GM21529 (cell line): ENCODE results near the gene KIAA1328.

Experiments used
- ATAC-seq: cut with Tn5 transposase; IDR thresholded peaks from one replicate; pipeline ENCODE4 v1.9.1; 2021; ENCODE audit not compliant: unreplicated experiment

Gene KIAA1328

DNA sequence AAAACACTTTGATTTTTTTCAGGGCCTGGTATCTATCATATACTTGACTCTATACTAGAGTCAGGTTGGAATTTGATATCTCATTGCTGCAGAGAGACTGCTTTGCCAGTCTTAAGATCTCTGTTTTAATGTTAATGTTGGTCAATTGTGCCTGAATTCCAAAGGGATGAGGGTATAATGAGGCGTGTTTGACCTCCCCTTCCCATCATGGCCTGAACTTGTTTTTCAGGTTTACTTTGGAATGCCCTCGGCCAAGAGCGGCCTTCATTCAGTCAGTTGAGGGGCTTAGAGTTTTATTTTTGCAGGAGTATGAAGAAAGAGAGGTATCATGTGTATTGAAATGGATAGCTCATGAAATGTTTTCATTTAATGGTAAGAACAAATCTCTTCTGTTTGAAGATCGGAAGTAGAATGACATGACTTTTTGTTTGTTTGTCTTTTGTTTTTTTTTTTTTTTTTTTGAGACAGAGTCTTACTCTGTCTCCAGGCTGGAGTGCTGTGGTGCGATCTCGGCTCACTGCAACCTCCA is 119.0 kb downstream of the KIAA1328 start:
- no peak for ATAC-seq

GRCh38 chr18:36950282-36950681 is 121.4 kb downstream of the KIAA1328 start:
- no peak for ATAC-seq

- ATAC-seq = no peak
Observed at GRCh38 chr18:36950960-36951359, 122.0 kb downstream of the KIAA1328 start.

DNA sequence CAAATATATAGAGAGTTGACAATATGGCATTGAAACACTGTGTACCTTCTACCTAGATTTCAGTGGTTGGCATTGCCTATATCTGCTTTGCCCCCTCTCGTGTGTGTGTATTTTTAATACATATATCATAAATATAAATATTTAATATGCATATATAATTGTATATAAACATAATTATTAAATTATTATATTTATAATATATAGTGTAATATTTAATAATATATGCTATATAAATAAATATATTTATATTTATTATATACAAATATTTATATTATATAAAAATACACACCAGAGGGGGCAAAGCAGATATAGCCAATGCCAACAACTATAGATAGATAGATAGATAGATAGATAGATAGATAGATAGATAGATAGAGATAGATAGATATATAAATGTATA is 124.1 kb downstream of the KIAA1328 start:
- ATAC-seq = no peak

DNA sequence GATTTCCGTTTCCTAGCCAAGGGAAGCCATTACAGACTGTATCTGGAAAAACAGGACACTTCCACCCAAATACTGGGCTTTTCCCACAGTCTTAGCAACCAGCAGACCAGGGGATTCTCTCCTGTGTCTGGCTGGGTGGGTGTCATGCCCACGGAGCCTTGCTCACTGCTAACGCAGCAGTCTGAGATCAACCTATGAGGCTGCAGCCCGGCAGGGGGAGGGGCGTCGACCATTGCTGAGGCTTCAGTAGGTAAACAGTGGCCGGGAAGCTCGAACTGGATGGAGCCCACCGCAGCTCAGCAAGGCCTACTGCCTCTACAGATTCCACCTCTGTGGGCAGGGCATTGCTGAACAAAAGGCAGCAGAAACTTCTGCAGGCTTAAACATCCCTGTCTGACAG is 131.1 kb downstream of the KIAA1328 start:
- no peak for ATAC-seq

DNA sequence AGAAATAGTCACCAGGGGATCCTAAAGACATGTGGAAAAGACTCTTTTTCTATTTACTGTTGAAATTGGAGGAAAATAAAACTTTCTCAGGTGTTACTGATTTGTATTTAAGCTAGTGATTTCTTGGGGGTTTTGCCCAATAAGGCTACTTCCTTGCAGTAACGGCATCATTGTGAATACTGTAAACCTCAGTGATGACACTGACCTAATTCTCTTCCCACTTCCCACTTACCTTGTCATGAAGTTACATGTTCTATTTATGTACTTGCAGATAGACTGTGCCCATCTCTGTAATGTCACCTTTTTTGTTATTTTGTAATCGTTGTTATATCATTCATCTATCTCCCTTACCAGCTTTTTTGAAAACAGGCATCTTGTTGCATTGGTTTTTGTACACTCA is 134.5 kb downstream of the KIAA1328 start:
- no peak for ATAC-seq

DNA sequence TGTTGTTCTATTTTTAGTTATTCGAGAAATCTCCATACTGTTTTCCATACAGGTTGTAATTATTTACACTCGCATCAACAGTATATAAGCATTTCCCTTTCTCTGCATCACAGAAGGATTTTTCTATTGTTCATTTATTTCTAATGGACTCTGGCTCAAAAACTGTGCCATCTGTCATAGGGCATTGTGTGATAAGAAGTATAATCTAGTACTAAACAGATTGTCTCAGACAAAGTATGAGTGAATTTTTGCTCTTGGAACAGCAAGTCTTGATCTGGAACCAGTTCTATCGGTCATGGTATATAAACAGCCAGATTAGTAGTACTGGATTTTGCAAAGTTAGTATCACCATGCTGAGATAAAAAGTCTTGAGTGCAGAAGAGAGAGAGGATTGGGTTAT is 145.8 kb downstream of the KIAA1328 start:
- ATAC-seq = no peak

- ATAC-seq = no peak
Observed at GRCh38 chr18:36977121-36977520, 148.2 kb downstream of the KIAA1328 start.

GRCh38 chr18:36993068-36993467 is 164.1 kb downstream of the KIAA1328 start:
- peak; percentile 64 for ATAC-seq

GRCh38 chr18:37006742-37007141 is 177.8 kb downstream of the KIAA1328 start:
- peak; percentile 76 for ATAC-seq

GRCh38 chr18:37012452-37012851 is 183.5 kb downstream of the KIAA1328 start:
- ATAC-seq = no peak

DNA sequence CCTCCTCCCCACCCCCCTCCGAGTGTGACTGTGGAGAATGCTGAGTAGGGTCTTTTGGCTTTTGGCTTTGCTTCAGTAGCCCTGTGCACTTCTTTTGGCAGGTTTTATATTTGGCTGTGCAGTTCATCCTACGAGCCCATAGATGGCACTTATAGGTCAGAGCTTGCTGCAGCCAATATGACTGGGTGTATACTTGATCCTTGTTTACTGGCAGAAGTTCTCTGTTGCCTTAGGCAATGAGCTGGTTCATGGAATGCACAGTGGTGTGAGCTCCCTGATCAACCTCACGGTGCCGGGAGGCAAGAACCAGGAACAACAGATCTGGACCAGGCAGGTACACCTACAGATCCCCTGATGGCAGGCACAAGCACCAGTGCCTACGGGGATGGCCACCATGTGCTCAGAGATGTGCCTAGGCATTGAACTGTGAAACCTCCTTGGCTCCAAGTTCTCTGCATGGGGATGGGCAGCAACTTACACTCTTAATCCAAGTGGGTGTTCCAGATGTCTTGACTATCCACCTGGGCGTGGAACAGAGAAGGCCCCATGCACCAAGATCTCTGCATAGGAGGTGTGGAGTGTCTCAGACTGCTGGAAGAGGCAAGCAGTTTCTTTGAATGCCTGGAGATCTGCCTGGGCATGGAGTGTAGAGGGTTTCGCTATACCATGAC is 190.4 kb downstream of the KIAA1328 start:
- ATAC-seq = no peak

DNA sequence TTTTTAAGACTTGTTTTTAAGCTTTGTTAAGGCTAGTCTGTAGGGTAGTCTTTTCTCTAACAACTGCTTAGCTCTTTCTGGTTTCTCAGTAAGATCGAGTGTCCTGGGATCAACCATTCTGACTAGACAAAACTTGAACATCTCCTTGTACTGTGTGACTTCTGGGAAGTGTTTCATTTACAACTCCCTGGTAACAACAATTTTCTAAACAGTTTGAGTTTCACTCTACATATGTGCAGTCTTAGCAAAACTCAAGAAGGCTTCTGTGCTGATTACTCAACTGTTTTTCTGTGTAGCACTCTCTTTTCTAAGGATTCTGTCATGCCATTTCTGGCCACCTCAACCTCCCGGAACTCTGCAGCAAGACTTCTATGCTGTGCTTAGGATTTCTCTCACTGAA is 204.5 kb downstream of the KIAA1328 start:
- ATAC-seq = no peak

- ATAC-seq = no peak
Observed at GRCh38 chr18:37042381-37042780, 213.5 kb downstream of the KIAA1328 start.

DNA sequence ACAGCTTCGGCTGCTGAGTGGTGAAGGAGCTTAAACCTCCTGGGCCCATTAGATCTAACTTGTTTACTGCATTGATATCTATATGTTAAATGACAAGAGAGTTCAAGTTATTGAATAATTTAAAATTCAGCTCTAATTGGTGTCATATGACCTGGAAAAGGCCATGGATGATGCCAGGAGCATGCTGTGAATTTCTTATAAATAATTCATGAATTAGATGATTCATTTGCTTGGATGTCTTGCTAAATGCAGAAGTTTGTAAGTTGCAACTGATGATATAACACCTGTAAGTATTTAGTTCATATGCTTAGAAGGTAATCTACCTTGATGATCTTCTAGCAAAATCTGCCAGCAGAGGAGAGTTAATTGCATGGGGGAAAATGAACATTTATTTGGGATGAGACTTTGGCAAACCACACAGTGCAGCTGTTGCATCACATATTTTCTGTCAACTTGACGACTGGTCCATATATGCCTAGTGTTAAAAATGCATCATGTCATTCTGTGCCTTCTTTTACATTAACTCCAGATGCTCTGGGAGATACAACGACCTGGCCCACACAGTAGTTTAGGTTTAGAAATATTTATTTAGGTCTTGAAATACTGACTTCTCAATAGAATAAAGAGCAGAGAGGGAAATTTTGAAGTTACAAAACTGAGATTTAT is 226.3 kb downstream of the KIAA1328 start:
- no peak for ATAC-seq

DNA sequence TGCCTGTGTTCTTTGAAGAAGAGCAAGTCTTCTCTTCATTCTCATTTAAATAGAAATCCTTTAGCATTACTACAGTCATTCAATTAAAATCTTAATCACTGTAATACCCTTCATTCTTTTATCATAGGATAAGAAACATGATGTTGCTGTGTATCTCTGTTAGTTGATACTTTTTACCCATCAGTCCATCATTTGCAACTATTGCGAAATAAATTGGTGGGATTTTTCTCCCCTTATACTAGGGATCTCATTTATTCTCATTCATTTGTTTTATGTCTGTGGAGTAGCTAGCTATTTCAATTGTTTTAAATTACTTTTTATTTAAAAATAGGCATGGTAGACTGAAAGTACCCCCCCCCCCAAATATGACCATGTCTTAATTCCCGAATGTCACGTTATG is 235.3 kb downstream of the KIAA1328 start:
- no peak for ATAC-seq

DNA sequence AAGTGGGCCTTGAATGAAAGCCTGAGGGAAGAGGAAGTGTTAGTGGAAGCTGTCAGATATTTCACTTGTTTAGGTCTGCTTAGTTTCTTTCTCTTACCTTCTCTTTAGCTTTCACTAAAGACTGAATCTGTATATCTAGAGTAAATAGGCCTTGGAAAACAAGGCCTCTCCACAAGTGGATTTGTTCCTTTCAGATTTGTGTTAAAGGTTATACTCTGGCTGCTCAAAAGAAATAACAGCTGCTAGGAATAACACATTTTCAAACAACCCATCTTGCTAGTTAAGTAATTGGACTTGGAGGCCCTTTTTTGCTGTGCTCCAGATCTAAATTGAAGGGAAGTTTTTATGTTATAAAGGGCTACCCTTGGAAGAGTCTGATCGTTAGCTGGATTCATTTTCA is 236.3 kb downstream of the KIAA1328 start:
- no peak for ATAC-seq

DNA sequence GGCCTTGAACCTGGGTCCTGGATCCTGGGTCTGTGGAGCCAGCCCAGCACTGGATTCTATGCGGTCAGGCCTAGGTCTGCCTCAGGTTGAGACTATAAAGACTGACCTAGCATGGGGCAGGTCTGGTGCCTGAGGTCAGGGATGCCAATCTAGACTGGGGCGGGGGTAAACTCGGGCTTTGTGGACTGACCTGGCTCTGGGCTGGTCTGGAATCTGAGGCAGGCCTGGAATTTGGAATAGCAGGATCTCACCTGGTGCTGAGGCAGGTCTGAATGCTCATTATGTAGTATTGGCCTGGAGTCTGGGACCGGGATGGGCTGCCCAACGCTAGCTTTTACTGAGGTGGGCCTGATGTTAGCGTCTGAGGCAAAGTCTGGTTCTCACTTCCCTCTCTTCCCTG is 256.0 kb downstream of the KIAA1328 start:
- ATAC-seq = no peak

DNA sequence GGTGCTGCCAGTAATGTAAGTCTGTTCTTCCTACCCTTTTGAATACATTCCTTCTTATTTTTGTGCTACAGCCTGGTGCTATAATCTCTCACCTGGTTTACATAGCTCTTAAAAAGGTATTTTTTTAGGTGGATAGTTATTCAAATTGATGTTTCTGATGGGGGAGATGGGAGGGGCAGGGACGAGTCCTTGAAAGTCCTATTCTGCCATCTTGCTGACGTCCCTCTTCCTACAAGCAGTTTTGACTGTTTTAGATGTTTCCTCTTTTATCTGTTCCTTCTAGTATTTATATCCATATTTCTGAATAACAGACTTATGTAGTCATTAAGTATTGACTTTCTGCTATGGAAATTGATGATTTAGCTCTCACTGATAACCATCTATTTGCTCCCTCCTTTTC is 256.4 kb downstream of the KIAA1328 start:
- no peak for ATAC-seq

GRCh38 chr18:37107748-37108522 is 279.0 kb downstream of the KIAA1328 start:
- no peak for ATAC-seq

DNA sequence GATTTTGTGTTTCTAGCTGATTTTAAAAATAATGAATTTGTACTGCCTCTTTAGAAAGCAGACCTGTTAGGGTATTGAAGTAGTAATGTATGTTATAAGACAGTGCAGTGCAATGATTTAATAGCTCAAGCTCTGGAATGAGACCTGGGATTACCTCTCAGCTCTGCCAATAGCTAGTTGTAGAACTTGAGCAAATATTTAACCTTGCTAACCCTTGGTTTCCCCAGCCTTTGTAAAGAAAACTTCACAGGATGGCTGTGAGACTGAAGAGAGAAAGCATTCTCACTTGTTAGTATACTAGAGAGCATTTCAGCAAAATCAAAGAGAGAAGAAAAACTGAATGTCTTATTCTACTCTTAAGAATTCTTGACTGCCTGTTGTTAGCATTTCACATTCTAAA is 293.9 kb downstream of the KIAA1328 start:
- no peak for ATAC-seq

GRCh38 chr18:37124516-37124915 is 295.6 kb downstream of the KIAA1328 start:
- ATAC-seq = no peak
